H1 (cell line): ENCODE data around the gene DPYSL4. TPM values are rescaled to one million over a fixed set of nuclear protein-coding genes. Genes with fewer than 3 reads are reported as not detected.

Experiments
- CTCF ChIA-PET: fragments of 300-600 bp; sonication (Branson Sonifier 250); formaldehyde crosslinking; loops from one replicate; lab custom pipeline; 2021; ENCODE audit not compliant: partially characterized antibody; lab: Charles Lee
- POLR2A ChIA-PET: fragments of 300-600 bp; sonication (Branson Sonifier 250); formaldehyde crosslinking; loops from one replicate; lab custom pipeline; 2021; ENCODE audit warnings: inconsistent platforms; ENCODE audit not compliant: partially characterized antibody; lab: Charles Lee
- DNase-seq, 2 experiments: peaks; one replicate each; pipeline versions ENCODE4 v3.0.0 to v3.0.0-alpha.2; 2010 to 2022; ENCODE audit warnings: low spot score in 2 of 2, low read depth in 1 of 2, mixed read lengths in 1 of 2
- FAIRE-seq: peaks from 2 replicates; lab custom pipeline; 2011; peaks lifted over from hg19 to GRCh38; lab: Jason Lieb, UNC
- H2AFZ ChIP-seq: 2 replicates; pipeline ENCODE4 v1.8.1; 2012; ENCODE audit warnings: low read length, inconsistent platforms
- H2AK5ac ChIP-seq: 2 replicates; pipeline ENCODE4 v1.6.1; 2013; ENCODE audit warnings: low read depth, low read length
- H2BK120ac ChIP-seq: replicated peaks from 2 replicates; pipeline ENCODE3; 2013; ENCODE audit warnings: low read depth, low read length, inconsistent platforms
- H2BK12ac ChIP-seq: 2 replicates; pipeline ENCODE4 v1.6.1; 2013; ENCODE audit warnings: low read depth, low read length
- H2BK15ac ChIP-seq: 2 replicates; pipeline ENCODE4 v1.6.1; 2013; ENCODE audit warnings: low read length
- H2BK20ac ChIP-seq: 2 replicates; pipeline ENCODE4 v1.6.1; 2013; ENCODE audit warnings: low read length
- H2BK5ac ChIP-seq: 2 replicates; pipeline ENCODE4 v1.6.1; 2013; ENCODE audit warnings: low read depth, low read length
- H3K14ac ChIP-seq: 2 replicates; pipeline ENCODE4 v1.6.1; 2013; ENCODE audit warnings: inconsistent platforms; ENCODE audit not compliant: insufficient read length
- H3K18ac ChIP-seq: 2 replicates; pipeline ENCODE4 v1.6.1; 2013; ENCODE audit warnings: low read length; ENCODE audit errors: extremely low read depth
- H3K23ac ChIP-seq: 2 replicates; pipeline ENCODE4 v1.6.1; 2013; ENCODE audit warnings: inconsistent platforms; ENCODE audit not compliant: insufficient read length
- H3K23me2 ChIP-seq: 2 replicates; pipeline ENCODE4 v1.6.1; 2013; ENCODE audit warnings: low read depth, low read length
- H3K27ac ChIP-seq: 2 replicates; pipeline ENCODE4 v1.6.1; 2011; ENCODE audit warnings: low read depth, low read length, inconsistent platforms
- H3K27me3 ChIP-seq, 4 experiments: replicated peaks in 1 of 4; 1 replicate in 1 of 4; 2 replicates in 3 of 4; pipeline versions ENCODE4 v1.6.1 to v1.8.1; 2011 to 2013; ENCODE audit warnings: low read length in 3 of 4, mild to moderate bottlenecking in 3 of 4, inconsistent platforms in 2 of 4, mixed read lengths in 2 of 4, moderate library complexity in 1 of 4; ENCODE audit not compliant: control insufficient read depth in 3 of 4, insufficient read depth in 3 of 4; ENCODE audit errors: extremely low read depth in 1 of 4
- H3K36me3 ChIP-seq, 4 experiments: 2 replicates each; pipeline versions ENCODE4 v1.6.1 to v1.8.1; 2011 to 2013; ENCODE audit warnings: mild to moderate bottlenecking in 4 of 4, low read length in 3 of 4, moderate library complexity in 2 of 4, control low read depth in 1 of 4, inconsistent platforms in 1 of 4; ENCODE audit not compliant: insufficient read depth in 4 of 4, control insufficient read depth in 2 of 4
- H3K4ac ChIP-seq: replicated peaks from 2 replicates; pipeline ENCODE3; 2013; ENCODE audit warnings: low read length, low read depth, mixed read lengths, inconsistent platforms; ENCODE audit not compliant: insufficient read length
- H3K4me1 ChIP-seq, 4 experiments: replicated peaks in 1 of 4; 1 replicate in 1 of 4; 2 replicates in 3 of 4; pipeline versions ENCODE4 v1.6.1 to v1.8.1; 2011 to 2013; ENCODE audit warnings: low read length in 3 of 4, inconsistent platforms in 2 of 4, mixed read lengths in 1 of 4; ENCODE audit not compliant: insufficient read depth in 4 of 4, control insufficient read depth in 3 of 4
- H3K4me2 ChIP-seq, 2 experiments: 2 replicates each; pipeline versions ENCODE4 v1.6.1 to v1.8.1; 2011 to 2013; ENCODE audit warnings: low read depth in 2 of 2, low read length in 2 of 2, control low read depth in 1 of 2, inconsistent platforms in 1 of 2, mild to moderate bottlenecking in 1 of 2; ENCODE audit not compliant: insufficient read depth in 1 of 2
- H3K4me3 ChIP-seq, 4 experiments: fragments of 200-600, 300-600 bp in 1 of 4; sonication (generic), shearing (Covaris generic), sonication (Bioruptor Twin) in 1 of 4; 2 replicates each; pipeline versions ENCODE4 v1.5.1 to v1.8.1; 2011 to 2016; ENCODE audit warnings: low read length in 4 of 4, low read depth in 3 of 4, control low read depth in 2 of 4, inconsistent platforms in 2 of 4, mild to moderate bottlenecking in 2 of 4, mixed read lengths in 1 of 4, moderate library complexity in 1 of 4; ENCODE audit not compliant: insufficient read depth in 2 of 4; ENCODE audit errors: extremely low read depth in 1 of 4
- H3K56ac ChIP-seq: replicated peaks from 2 replicates; pipeline ENCODE3; 2013; ENCODE audit warnings: low read depth, mild to moderate bottlenecking, mixed read lengths, low read length, inconsistent platforms; ENCODE audit not compliant: insufficient read length
- H3K79me1 ChIP-seq: 2 replicates; pipeline ENCODE4 v1.6.1; 2013; ENCODE audit warnings: low read depth, low read length, control low read depth
- H3K79me2 ChIP-seq, 2 experiments: 2 replicates each; pipeline versions ENCODE4 v1.6.1 to v1.8.1; 2012 to 2013; ENCODE audit warnings: low read length in 2 of 2, mild to moderate bottlenecking in 2 of 2, inconsistent platforms in 1 of 2; ENCODE audit not compliant: insufficient read depth in 2 of 2, control insufficient read depth in 1 of 2
- H3K9ac ChIP-seq, 4 experiments: replicated peaks in 1 of 4; 1 replicate in 1 of 4; 2 replicates in 3 of 4; pipeline versions ENCODE4 v1.6.1 to v1.8.1; 2011 to 2013; ENCODE audit warnings: low read depth in 3 of 4, low read length in 3 of 4, control low read depth in 2 of 4, mild to moderate bottlenecking in 2 of 4, moderate library complexity in 2 of 4, inconsistent platforms in 1 of 4; ENCODE audit errors: extremely low read depth in 1 of 4
- H3K9me3 ChIP-seq, 2 experiments: 2 replicates each; pipeline versions ENCODE4 v1.6.1 to v1.8.1; 2012 to 2013; ENCODE audit warnings: mild to moderate bottlenecking in 2 of 2, moderate library complexity in 2 of 2, control low read depth in 1 of 2, inconsistent platforms in 1 of 2, low read depth in 1 of 2, low read length in 1 of 2, mixed read lengths in 1 of 2; ENCODE audit not compliant: insufficient read depth in 2 of 2
- H4K20me1 ChIP-seq, 2 experiments: replicated peaks in 1 of 2; 2 replicates each; pipeline versions ENCODE3 to v1.8.1; 2011 to 2013; ENCODE audit warnings: inconsistent platforms in 2 of 2, low read length in 2 of 2, mild to moderate bottlenecking in 1 of 2; ENCODE audit not compliant: insufficient read depth in 2 of 2, control insufficient read depth in 1 of 2
- H4K5ac ChIP-seq: 2 replicates; pipeline ENCODE4 v1.6.1; 2013; ENCODE audit warnings: low read length, low read depth, mixed read lengths, inconsistent platforms; ENCODE audit not compliant: insufficient read length
- H4K8ac ChIP-seq: 2 replicates; pipeline ENCODE4 v1.8.0; 2013; ENCODE audit warnings: mild to moderate bottlenecking, moderate library complexity, low read length, inconsistent platforms; ENCODE audit not compliant: insufficient read depth; ENCODE audit errors: extremely low read depth
- H4K91ac ChIP-seq: replicated peaks from 2 replicates; pipeline ENCODE3; 2013; ENCODE audit warnings: low read length, mixed read lengths, inconsistent platforms; ENCODE audit not compliant: insufficient read length
- BRCA1 ChIP-seq: IDR thresholded peaks from 2 replicates; pipeline ENCODE4 v1.6.1; 2012; ENCODE audit warnings: low read depth, low read length, improper control_type of control experiment
- CEBPB ChIP-seq: IDR thresholded peaks from 2 replicates; pipeline ENCODE4 v1.6.1; 2012; ENCODE audit warnings: low read depth, low read length
- CREB1 ChIP-seq: IDR thresholded peaks from 2 replicates; pipeline ENCODE4 v1.6.1; 2012; ENCODE audit warnings: inconsistent platforms
- EP300 ChIP-seq, 2 experiments: IDR thresholded peaks; 1 replicate in 1 of 2; 2 replicates in 1 of 2; pipeline ENCODE4 v1.6.1; 2011 to 2012; ENCODE audit warnings: low read depth in 2 of 2, low read length in 2 of 2, mild to moderate bottlenecking in 2 of 2, borderline replicate concordance in 1 of 2, inconsistent platforms in 1 of 2, moderate library complexity in 1 of 2
- KDM5A ChIP-seq: fragments of 200-600 bp; IDR thresholded peaks from 2 replicates; pipeline ENCODE4 v1.7.1; 2012; ENCODE audit warnings: mild to moderate bottlenecking, low read length, inconsistent platforms, mixed read lengths
- MAFK ChIP-seq: IDR thresholded peaks from 2 replicates; pipeline ENCODE4 v1.6.1; 2012; ENCODE audit warnings: low read depth, mild to moderate bottlenecking, improper control_type of control experiment, low read length
- RFX5 ChIP-seq: IDR thresholded peaks from 2 replicates; pipeline ENCODE4 v1.6.1; 2011; ENCODE audit warnings: low read depth, low read length, improper control_type of control experiment, borderline replicate concordance
- SAP30 ChIP-seq: fragments of 300-600 bp; sonication (generic); IDR thresholded peaks from 2 replicates; pipeline ENCODE4 v1.7.1; 2012; ENCODE audit warnings: low read length, moderate library complexity, mild to moderate bottlenecking, inconsistent platforms; ENCODE audit not compliant: insufficient read depth, insufficient replicate concordance
- SIN3A ChIP-seq, 2 experiments: IDR thresholded peaks in 1 of 2; conservative IDR thresholded peaks in 1 of 2; 2 replicates each; pipeline ENCODE4 v1.6.1; 2011 to 2012; ENCODE audit warnings: low read length in 2 of 2, improper control_type of control experiment in 1 of 2, low read depth in 1 of 2, mild to moderate bottlenecking in 1 of 2
- TBP ChIP-seq: IDR thresholded peaks from 2 replicates; pipeline ENCODE4 v1.6.1; 2011; ENCODE audit warnings: low read depth, low read length, improper control_type of control experiment
- WGBS, 2 experiments: shearing (Covaris generic) in 1 of 2; methylation state at CpG; one replicate each; pipeline versions ENCODE4 v1.1.6 to v1.1.7; 2013 to 2015; ENCODE audit warnings: low lambda C conversion rate in 2 of 2, mixed read lengths in 2 of 2, inconsistent platforms in 1 of 2, low coverage in 1 of 2, missing lambda C conversion rate in 1 of 2; ENCODE audit not compliant: insufficient replicate concordance in 2 of 2, insufficient coverage in 1 of 2, insufficient read length in 1 of 2; ENCODE audit errors: extremely low coverage in 1 of 2, missing lambda C conversion rate in 1 of 2; 5-methylcytosine and 5-hydroxymethylcytosine counted together
- polyA plus RNA-seq, 7 experiments: library from polyadenylated mRNA; depleted of rRNA in 3 of 7; stranded (reverse) in 5 of 7; unstranded in 2 of 7; fragments of >200 nt in 5 of 7; fragments of 200-250 nt in 2 of 7; gene quantifications; 1 replicate in 5 of 7; 2 replicates in 1 of 7; 4 replicates in 1 of 7; pipeline versions ENCODE4 v1.2.1 to v1.2.3, GENCODE V29; 2011 to 2013; ENCODE audit warnings: missing spikeins in 2 of 7, mixed read lengths in 2 of 7
- total RNA-seq: library from RNA; stranded (reverse); fragmentation: NEBNext Ultra II Directional; extraction: Animal tissue kit (Norgen Biotek cat#: 25700); gene quantifications from 2 replicates; pipeline ENCODE4 v1.2.1, GENCODE V29; 2021

The DPYSL4 gene
- total and polyA plus RNA-seq, 2 of the 8 experiments (the other 6 are each of a cell fraction or from before 2014, with no cell fraction given) = 12.9 to 15.2 TPM

DNA sequence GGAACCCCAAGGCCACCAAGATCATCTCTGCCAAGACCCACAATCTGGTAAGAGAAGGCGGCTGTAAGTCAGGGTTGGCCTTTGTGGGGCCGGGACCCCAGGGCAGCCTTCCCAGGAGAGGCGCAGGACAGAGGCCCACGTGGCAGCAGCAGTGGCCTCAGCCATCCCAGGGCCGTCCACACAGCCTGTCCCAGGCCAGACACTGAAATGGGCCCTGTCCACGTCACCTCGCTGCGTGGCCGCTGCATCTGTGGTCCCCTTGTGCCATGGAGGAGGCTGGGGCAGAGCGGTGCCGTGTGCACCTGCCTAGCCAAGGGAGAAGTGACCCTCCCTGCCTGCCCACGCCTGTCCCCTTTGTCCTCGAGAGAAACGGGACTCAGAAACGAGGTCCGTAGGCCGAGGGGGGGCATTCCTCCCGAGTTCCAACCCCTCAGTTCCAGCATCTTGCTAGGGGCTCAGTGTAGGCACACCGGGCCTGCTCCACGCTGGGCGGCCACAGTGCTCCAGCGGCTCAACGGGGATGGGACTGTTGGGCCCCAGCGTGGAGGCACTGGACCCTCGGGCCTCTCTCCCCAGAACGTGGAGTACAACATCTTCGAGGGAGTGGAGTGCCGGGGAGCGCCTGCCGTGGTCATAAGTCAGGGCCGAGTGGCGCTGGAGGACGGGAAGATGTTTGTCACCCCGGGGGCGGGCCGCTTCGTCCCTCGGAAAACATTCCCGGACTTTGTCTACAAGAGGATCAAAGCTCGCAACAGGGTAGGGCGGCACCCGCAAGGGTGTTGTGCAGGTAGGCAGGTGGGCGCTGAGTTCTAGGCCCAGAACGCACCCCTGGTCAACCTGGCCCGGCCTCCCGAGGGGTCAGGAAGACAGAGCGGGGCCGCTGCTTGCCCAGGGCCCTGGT lies 15.6 kb downstream of the DPYSL4 start:
- POLR2A ChIA-PET = interaction anchor here (1.3 kb wide), 1 partner anchor 15 kb away, joined by 3 read pairs; no protein-coding TSS in a partner anchor
- Histone ChIP-seq H4K91ac (no peak overlapping the region), H3K79me1 (no peaks in the 10 kb centered on the region), H2BK20ac (no peak overlapping the region), H3K4me2 (no peak overlapping the region), H2BK15ac (no peak overlapping the region), H2BK120ac (no peak overlapping the region), H3K4me1 (no peaks in the 10 kb centered on the region), H3K14ac (no peak overlapping the region), H3K18ac (no peak overlapping the region), H3K27ac (no peak overlapping the region), H3K56ac (no peak overlapping the region), H3K27me3 (no peaks in the 10 kb centered on the region), H3K36me3 (no peaks in the 10 kb centered on the region; a peak in 1 of 8 replicates), H4K8ac (no peak overlapping the region; the same call in 1 of the 2 replicates), H2AK5ac (no peak overlapping the region), H3K23ac (no peak overlapping the region), H4K20me1 (peaks cover 0 to 6% of the 10 kb centered on the region in 2 experiments), H2BK12ac (no peak overlapping the region), H3K4me3 (no peak overlapping the region), H2BK5ac (no peak overlapping the region), H3K9me3 (no peaks in the 10 kb centered on the region), H3K23me2 (no peaks in the 10 kb centered on the region), H3K4ac (no peak overlapping the region), H2AFZ (no peak overlapping the region), H4K5ac (no peak overlapping the region), H3K79me2 (no peaks in the 10 kb centered on the region), H3K9ac (no peak overlapping the region)
- FAIRE-seq (no peak), DNase-seq (no peak)
- TF ChIP-seq BRCA1 (no peak), MAFK (no peak), CREB1 (no peak), CEBPB (no peak), KDM5A (no peak), TBP (no peak), SAP30 (no peak), SIN3A (conservative IDR thresholded peaks at IDR 0.05 in 1 of 2, IDR thresholded peaks at IDR 0.05 in 1 of 2; ENCODE audit: low read depth in 1 of 2, low read length in 2 of 2) (no peak), RFX5 (no peak), EP300 (IDR thresholded peaks at IDR 0.05; ENCODE audit: borderline replicate concordance in 1 of 2, low read depth in 2 of 2, low read length in 2 of 2) (no peak)
- WGBS, 2 experiments = 92% methylated on average over 46 of the region's 48 CpGs; no CpG with 5 or more reads in 1 of the 2 experiments
- CTCF ChIA-PET = interaction anchor here (1.1 kb wide), 1 partner anchor 442 kb away, joined by 3 read pairs; no protein-coding TSS in a partner anchor
